ENCODE data around the gene MALRD1. TPM values are rescaled to one million over a fixed set of nuclear protein-coding genes. Genes with fewer than 3 reads are reported as not detected.
A peak's percentile ranks its signal among the peaks of the same experiment; 100 is the strongest.

The MALRD1 gene
- total RNA-seq, 2 donors from 2014 or later = not detected

- no peak overlapping the region for H3K27ac Mint-ChIP-seq
- H3K4me3 Mint-ChIP-seq = no peak overlapping the region
- DNase-seq (no peak), ATAC-seq (replicated peaks in 1 of 2) (no peak)
- H3K27me3 Mint-ChIP-seq (ENCODE audit: low read depth) = no peaks in the 10 kb centered on the region
- H3K9me3 Mint-ChIP-seq = peaks cover 6 to 9% of the 10 kb centered on the region in 2 donors
- H3K36me3 Mint-ChIP-seq (ENCODE audit: insufficient read depth in 2 of 2) = no peaks in the 10 kb centered on the region
- no peaks in the 10 kb centered on the region for H3K4me1 Mint-ChIP-seq (ENCODE audit: low read depth)
These were observed 285.0 kb downstream of the MALRD1 start for GRCh38 chr10:19333631-19334030.

DNA sequence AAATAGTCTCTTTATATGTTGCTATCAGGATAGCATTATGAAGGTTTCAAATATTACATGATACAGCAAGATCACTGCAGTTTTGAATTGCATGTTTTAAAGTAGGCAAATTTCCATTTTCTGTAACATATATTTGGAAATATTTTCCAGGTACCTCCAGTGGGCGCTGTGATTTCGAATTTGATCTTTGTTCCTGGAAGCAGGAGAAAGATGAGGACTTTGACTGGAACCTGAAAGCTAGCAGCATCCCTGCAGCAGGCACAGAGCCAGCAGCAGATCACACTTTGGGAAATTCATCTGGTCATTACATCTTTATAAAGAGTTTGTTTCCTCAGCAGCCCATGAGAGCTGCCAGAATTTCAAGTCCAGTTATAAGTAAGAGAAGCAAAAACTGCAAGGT, 299.0 kb downstream of the MALRD1 start:
- Mint-ChIP-seq H3K4me3 (no peak overlapping the region), H3K9me3 (peaks cover 0 to 4% of the 10 kb centered on the region in 2 donors), H3K27ac (peak overlapping the region; percentile 8), H3K4me1 (ENCODE audit: low read depth) (no peaks in the 10 kb centered on the region), H3K27me3 (ENCODE audit: low read depth) (no peaks in the 10 kb centered on the region), H3K36me3 (ENCODE audit: insufficient read depth in 2 of 2) (no peaks in the 10 kb centered on the region)
- ATAC-seq (replicated peaks in 1 of 2) = no peak
- no peak for DNase-seq

DNA sequence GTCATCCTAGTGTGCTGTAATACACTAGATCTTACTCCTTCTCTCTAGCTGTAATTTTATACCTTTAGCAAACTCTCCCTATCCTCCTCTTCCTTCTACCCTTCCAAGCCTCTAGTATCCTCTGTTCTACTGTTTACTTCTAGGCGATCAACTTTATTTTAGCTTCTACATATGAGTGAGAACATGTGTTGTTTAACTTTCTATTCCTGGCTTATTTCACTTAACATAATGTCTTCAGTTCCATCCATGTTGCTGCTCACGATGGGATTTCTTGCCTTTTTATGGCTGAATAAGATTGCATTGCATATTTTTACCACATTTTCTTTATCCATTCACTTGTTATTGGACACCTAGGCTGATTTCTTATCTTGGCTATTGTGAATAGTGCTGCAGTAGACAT, 318.6 kb downstream of the MALRD1 start:
- Mint-ChIP-seq H3K36me3 (ENCODE audit: insufficient read depth in 2 of 2) (no peaks in the 10 kb centered on the region), H3K27me3 (ENCODE audit: low read depth) (no peaks in the 10 kb centered on the region), H3K4me1 (ENCODE audit: low read depth) (no peaks in the 10 kb centered on the region), H3K4me3 (no peak overlapping the region), H3K27ac (no peak overlapping the region), H3K9me3 (peaks cover 0 to 2% of the 10 kb centered on the region in 2 donors)
- DNase-seq = no peak
- no peak for ATAC-seq (replicated peaks in 1 of 2)

DNA sequence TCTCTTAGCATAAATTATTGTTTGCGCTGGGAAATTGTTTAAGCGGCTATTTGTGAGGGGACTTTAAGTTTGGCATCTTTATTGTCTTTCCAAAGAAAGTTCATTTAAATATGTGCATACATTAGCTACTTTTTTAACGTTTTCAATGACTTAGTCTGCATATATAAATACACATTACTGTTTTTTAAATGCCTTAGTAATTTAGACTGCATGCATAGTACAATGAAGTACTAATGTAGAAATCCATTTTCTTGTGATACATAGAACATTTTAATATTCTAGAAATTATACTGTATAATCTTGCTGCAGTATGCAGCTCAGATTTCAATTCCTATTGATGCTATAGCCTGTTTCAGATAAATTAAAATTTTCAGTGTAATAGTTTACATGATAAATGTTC, 325.4 kb downstream of the MALRD1 start:
- Mint-ChIP-seq H3K36me3 (ENCODE audit: insufficient read depth in 2 of 2) (no peaks in the 10 kb centered on the region), H3K27ac (no peak overlapping the region), H3K9me3 (peaks cover 0 to 3% of the 10 kb centered on the region in 2 donors)

DNA sequence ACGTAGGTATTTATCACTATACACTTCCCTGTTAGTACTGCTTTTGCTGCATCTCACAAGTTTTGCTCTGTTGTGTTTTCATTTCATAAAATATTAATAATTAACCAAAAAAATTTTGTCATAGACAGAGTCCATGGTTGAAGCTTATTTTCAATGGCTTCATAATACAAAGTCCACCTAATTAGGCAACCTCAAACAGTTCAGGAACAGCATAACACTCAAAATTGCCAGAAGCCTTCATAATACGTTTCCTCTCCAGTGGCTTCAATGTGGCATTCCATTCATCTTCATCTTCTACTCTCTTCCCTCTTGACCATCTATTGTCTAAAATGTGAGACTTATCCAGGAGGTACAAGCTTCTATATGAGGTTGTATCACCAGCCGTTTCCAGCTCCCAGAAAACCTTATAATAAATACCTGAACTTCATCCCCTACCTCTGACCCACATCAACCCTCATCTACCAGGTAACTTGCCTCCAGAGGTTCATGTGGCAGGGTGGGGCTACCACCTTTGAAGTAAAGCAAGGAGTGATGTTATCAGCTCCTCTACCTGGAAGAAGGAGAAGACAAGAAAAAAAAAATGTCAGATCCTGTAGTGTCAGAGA, 337.3 kb downstream of the MALRD1 start:
- DNase-seq (no peak), ATAC-seq (replicated peaks in 1 of 2) (no peak)
- H3K4me1 Mint-ChIP-seq (ENCODE audit: low read depth) = no peaks in the 10 kb centered on the region
- H3K4me3 Mint-ChIP-seq = no peak overlapping the region
- peaks cover 5 to 12% of the 10 kb centered on the region in 2 donors for H3K9me3 Mint-ChIP-seq
- H3K27ac Mint-ChIP-seq = no peak overlapping the region
- H3K36me3 Mint-ChIP-seq (ENCODE audit: insufficient read depth in 2 of 2) = no peaks in the 10 kb centered on the region
- H3K27me3 Mint-ChIP-seq (ENCODE audit: low read depth) = no peaks in the 10 kb centered on the region

More for the DNA sequence above, 325.4 kb downstream of the MALRD1 start:
- Mint-ChIP-seq H3K4me1 (ENCODE audit: low read depth) (no peaks in the 10 kb centered on the region), H3K27me3 (ENCODE audit: low read depth) (no peaks in the 10 kb centered on the region), H3K4me3 (no peak overlapping the region)
- ATAC-seq (replicated peaks in 1 of 2) (no peak), DNase-seq (no peak)

- no peak overlapping the region for H3K4me3 Mint-ChIP-seq
- peaks cover 0 to 1% of the 10 kb centered on the region in 2 donors for H3K36me3 Mint-ChIP-seq (ENCODE audit: insufficient read depth in 2 of 2)
- peaks cover 7 to 15% of the 10 kb centered on the region in 2 donors for H3K9me3 Mint-ChIP-seq
- DNase-seq (no peak), ATAC-seq (replicated peaks in 1 of 2) (no peak)
- H3K27ac Mint-ChIP-seq = no peak overlapping the region
- H3K4me1 Mint-ChIP-seq (ENCODE audit: low read depth) = no peaks in the 10 kb centered on the region
- H3K27me3 Mint-ChIP-seq (ENCODE audit: low read depth) = no peaks in the 10 kb centered on the region
These were observed 360.3 kb downstream of the MALRD1 start for GRCh38 chr10:19408924-19409323.

DNA sequence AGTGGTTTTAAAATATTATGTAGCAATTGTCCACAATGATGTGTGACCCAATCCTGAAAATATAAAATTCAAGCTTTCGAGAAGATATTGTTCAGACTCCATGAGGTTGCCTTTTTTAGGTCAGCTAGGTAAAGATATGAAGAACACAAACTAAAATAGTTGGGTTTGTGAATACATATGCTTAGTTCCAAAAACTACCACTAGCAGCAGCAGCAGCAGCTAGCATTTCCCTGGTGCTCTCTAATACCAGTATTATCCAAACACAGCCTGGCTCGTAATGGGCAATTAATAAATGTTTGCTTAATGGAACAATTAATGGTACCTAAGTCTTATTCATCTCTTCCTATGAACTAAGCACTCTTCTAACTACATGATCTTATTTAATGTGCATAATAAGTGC, 362.5 kb downstream of the MALRD1 start:
- Mint-ChIP-seq H3K27me3 (ENCODE audit: low read depth) (no peaks in the 10 kb centered on the region), H3K4me1 (ENCODE audit: low read depth) (no peaks in the 10 kb centered on the region)
- no peak for ATAC-seq (replicated peaks in 1 of 2)

DNA sequence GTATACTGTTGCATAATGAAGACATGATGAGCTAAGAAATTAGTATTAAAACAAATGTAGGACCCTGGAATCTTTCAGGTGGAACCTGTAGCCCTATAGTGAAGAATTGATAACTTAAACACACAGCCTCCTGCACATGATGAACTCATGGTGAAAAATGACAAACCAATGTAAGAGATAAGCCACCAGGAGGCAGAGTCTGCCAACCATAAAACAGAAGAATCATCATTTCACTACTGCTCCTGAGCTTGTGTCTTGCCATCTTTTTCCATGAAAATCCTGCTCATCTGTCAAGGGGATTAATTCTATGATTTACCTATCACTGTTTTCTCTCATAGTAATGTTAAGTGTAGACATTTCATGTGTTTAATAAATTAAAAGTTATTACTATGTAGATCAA, 363.9 kb downstream of the MALRD1 start:
- ATAC-seq (replicated peaks in 1 of 2) = no peak
- no peak overlapping the region for H3K4me3 Mint-ChIP-seq
- DNase-seq = no peak
- peaks cover 2 to 3% of the 10 kb centered on the region in 2 donors for H3K9me3 Mint-ChIP-seq
- no peak overlapping the region for H3K27ac Mint-ChIP-seq
- no peaks in the 10 kb centered on the region for H3K36me3 Mint-ChIP-seq (ENCODE audit: insufficient read depth in 2 of 2)
- no peaks in the 10 kb centered on the region for H3K4me1 Mint-ChIP-seq (ENCODE audit: low read depth)
- H3K27me3 Mint-ChIP-seq (ENCODE audit: low read depth) = no peaks in the 10 kb centered on the region

More for the DNA sequence above, 362.5 kb downstream of the MALRD1 start:
- DNase-seq = no peak
- Mint-ChIP-seq H3K27ac (no peak overlapping the region), H3K4me3 (no peak overlapping the region), H3K9me3 (peaks cover 2 to 7% of the 10 kb centered on the region in 2 donors), H3K36me3 (ENCODE audit: insufficient read depth in 2 of 2) (peaks cover 0 to 1% of the 10 kb centered on the region in 2 donors)

DNA sequence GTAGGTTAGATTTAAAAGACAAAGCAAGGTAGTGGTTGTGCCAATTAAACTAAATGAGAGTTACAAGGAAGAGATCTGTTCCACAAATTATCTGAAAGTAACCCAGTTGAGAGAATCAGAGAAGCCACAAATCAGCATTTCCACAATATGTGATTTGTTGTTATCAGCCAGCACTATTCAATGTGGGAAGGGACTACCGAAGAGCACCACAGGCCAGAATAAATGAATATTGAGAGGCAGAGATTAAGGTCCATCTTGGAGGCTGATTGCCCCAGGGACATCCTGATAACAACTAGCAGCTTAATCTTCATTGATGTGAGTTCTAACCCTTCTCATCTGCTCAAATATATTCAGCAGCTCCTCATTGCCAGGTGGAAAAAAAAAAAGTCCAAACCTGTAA, 367.6 kb downstream of the MALRD1 start:
- no peaks in the 10 kb centered on the region for H3K27me3 Mint-ChIP-seq (ENCODE audit: low read depth)
- H3K4me3 Mint-ChIP-seq = no peak overlapping the region
- H3K36me3 Mint-ChIP-seq (ENCODE audit: insufficient read depth in 2 of 2) = no peaks in the 10 kb centered on the region
- DNase-seq = no peak
- H3K4me1 Mint-ChIP-seq (ENCODE audit: low read depth) = no peaks in the 10 kb centered on the region
- no peak for ATAC-seq (replicated peaks in 1 of 2)
- H3K27ac Mint-ChIP-seq = no peak overlapping the region
- peaks cover 3 to 5% of the 10 kb centered on the region in 2 donors for H3K9me3 Mint-ChIP-seq

GRCh38 chr10:19417740-19418139, 369.1 kb downstream of the MALRD1 start:
- H3K27ac Mint-ChIP-seq = no peak overlapping the region
- no peaks in the 10 kb centered on the region for H3K36me3 Mint-ChIP-seq (ENCODE audit: insufficient read depth in 2 of 2)
- H3K4me3 Mint-ChIP-seq = no peak overlapping the region
- H3K27me3 Mint-ChIP-seq (ENCODE audit: low read depth) = no peaks in the 10 kb centered on the region
- H3K9me3 Mint-ChIP-seq = peaks cover 3 to 5% of the 10 kb centered on the region in 2 donors
- no peaks in the 10 kb centered on the region for H3K4me1 Mint-ChIP-seq (ENCODE audit: low read depth)
- no peak for ATAC-seq (replicated peaks in 1 of 2)
- DNase-seq = no peak

DNA sequence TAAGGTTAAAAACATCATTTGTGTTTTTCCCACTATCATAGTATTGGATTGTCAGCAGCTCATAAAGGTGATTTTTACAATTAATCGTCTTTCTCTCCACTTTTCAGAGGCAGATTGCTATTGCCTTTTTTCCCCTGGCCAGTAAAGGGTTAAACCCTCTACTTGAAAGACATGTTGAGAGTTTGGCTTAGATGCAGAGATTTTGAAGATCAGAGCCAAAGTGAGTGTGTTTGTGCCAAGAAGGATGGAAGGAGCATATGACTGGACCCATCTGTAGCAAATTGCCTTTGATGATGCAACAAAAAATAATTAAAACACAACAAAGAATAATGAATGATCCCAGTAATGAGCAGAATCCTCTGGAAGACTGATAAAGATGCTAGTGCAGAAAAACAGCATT, 373.1 kb downstream of the MALRD1 start:
- H3K4me1 Mint-ChIP-seq (ENCODE audit: low read depth) = no peaks in the 10 kb centered on the region
- H3K27me3 Mint-ChIP-seq (ENCODE audit: low read depth) = no peaks in the 10 kb centered on the region
- H3K36me3 Mint-ChIP-seq (ENCODE audit: insufficient read depth in 2 of 2) = no peaks in the 10 kb centered on the region
- no peak overlapping the region for H3K27ac Mint-ChIP-seq
- peaks cover 7 to 12% of the 10 kb centered on the region in 2 donors for H3K9me3 Mint-ChIP-seq
- no peak overlapping the region for H3K4me3 Mint-ChIP-seq
- no peak for ATAC-seq (replicated peaks in 1 of 2)
- no peak for DNase-seq

- Mint-ChIP-seq H3K36me3 (ENCODE audit: insufficient read depth in 2 of 2) (no peaks in the 10 kb centered on the region), H3K9me3 (peaks cover 4 to 12% of the 10 kb centered on the region in 2 donors), H3K4me1 (ENCODE audit: low read depth) (no peaks in the 10 kb centered on the region), H3K27ac (no peak overlapping the region), H3K27me3 (ENCODE audit: low read depth) (no peaks in the 10 kb centered on the region), H3K4me3 (no peak overlapping the region)
- ATAC-seq (replicated peaks in 1 of 2) = no peak
- no peak for DNase-seq
These were observed 377.4 kb downstream of the MALRD1 start for GRCh38 chr10:19426034-19426433.

DNA sequence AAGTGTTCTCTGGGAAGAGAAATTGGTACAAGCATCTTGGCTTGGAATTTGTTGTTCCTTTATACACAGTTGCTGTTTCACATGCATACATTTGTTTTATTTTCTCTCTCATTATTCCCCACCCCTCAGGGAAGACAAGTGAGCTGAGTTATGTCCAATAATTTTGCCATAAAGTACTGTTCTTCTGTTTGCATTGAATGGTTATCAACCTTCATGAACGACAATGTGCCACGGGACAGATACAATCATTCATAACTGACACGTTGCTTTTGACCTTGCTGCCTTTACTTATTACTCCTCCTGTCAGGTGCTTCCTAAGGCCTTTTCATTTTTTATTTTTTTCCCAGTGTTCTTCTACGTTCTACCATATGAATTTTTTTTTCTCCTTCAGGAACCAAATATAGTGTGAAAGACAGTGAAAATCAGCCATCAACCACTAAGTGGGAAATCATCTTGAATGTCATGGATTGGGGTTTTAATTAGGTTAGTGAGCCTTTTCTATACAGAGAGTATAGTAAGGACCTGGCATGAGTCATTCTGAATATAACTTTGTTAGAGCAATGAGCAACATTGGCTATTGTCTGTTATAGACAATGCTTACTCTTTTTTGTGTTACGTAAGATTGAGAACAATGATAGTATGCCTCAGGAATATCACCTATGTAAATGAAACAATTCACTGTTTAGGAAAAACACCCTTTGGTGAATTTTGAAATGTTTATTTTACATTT, 383.2 kb downstream of the MALRD1 start:
- H3K27me3 Mint-ChIP-seq (ENCODE audit: low read depth) = no peaks in the 10 kb centered on the region
- H3K9me3 Mint-ChIP-seq = peaks cover 0 to 15% of the 10 kb centered on the region in 2 donors
- no peaks in the 10 kb centered on the region for H3K4me1 Mint-ChIP-seq (ENCODE audit: low read depth)
- DNase-seq (no peak), ATAC-seq (replicated peaks in 1 of 2) (no peak)
- H3K4me3 Mint-ChIP-seq = no peak overlapping the region
- no peak overlapping the region for H3K27ac Mint-ChIP-seq
- no peaks in the 10 kb centered on the region for H3K36me3 Mint-ChIP-seq (ENCODE audit: insufficient read depth in 2 of 2)

DNA sequence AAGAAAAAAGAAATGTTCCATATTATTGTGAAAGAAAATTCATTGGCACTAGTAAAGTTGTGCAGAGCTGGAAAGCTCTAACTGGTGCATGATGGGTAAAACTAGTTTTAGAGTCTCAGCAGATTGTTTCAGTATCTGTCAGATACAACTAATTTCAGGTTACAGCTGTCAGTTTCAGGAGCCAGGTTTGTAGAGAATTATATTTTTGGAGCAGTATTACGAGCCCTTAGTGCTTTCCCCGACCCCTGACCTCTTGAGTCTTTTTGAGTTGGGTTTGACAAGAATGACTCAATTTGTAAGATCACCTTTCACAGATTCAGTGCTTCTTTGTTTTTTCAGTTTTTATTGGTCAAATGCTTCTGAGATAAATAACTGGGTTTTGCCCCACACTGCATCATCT, 401.3 kb downstream of the MALRD1 start:
- H3K4me3 Mint-ChIP-seq = no peak overlapping the region
- H3K27ac Mint-ChIP-seq = no peak overlapping the region
- no peaks in the 10 kb centered on the region for H3K36me3 Mint-ChIP-seq (ENCODE audit: insufficient read depth in 2 of 2)
- H3K9me3 Mint-ChIP-seq = peaks cover 0 to 3% of the 10 kb centered on the region in 2 donors
- no peaks in the 10 kb centered on the region for H3K4me1 Mint-ChIP-seq (ENCODE audit: low read depth)
- DNase-seq (no peak), ATAC-seq (replicated peaks in 1 of 2) (no peak)
- no peaks in the 10 kb centered on the region for H3K27me3 Mint-ChIP-seq (ENCODE audit: low read depth)

Measured in activated T-cell treated with anti-CD3 and anti-CD28 coated beads, Interleukin-2, amount 50 U/mL, for 72 hours (primary cell).